ENCODE results near the gene USP16.
"Not testable (repeated sequence)": the region's sequence is repeated elsewhere in the genome, so short reads cannot be mapped to it uniquely, and the experiment has no call there.

The USP16 gene

DNA sequence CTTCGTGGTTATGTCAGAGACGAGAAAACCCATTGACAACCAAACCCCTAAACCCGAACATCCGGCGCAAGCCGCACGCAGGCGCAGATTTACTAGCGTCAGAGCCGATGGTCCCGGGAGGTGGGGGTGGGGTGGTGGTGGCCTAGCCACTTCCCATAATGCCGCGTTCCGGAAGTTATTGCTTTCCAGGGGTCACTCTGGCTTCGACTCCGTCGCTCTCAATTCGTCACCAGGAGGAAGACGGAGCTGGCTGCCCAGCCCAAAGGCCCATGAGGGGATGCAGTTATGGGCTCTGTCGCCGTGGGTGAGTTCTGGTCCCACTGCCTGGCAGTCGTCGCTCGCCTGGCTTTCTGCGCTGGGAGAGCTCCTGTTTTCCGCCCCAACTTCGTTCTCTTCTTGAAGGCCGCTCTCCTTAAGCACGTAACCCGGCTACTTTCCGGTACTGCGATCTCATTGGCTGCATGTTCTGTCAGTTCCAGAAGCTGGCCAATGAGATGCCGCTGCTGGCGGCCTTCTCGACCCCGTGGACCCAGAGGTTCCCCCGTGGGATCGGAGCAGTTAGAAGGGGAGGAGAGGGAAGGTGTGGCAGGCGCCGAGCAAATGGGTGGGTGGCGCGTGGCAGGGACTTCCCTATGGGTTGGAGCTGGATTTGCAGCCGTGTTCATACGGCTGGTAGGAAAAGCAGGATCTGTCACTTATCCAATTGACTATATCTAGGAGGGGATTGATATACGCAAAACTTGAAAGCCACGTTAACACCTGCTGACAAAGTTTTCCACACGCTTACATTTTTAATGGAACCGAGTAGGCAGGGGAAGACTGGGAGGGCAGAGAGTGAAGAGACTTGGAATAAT is at the start of gene USP16:
Gene USP16 (plus strand): TSS at position 195 of the 854 bp plus-strand sequence. CDS start 3,246 bp downstream, outside the sequence.
- DNase-seq = peak; percentile 91

DNA sequence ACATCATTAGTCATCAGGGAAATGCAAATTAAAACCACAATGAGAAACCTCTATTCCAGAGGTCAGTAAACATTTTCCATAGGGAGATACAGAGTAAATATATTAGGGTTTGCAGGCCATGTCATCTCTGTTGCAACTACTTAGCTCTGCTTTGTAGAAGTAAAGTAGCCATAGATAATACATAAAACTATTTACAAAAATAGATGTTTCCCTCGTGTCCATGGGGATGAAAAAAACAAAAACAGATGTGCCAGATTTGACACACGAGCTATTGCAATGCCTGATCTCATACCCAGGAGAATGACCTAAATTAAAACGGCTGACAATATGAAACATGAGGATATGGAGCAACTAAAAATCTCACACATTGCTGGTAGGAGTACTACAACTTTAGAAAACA is 49.1 kb upstream of the USP16 start:
- no peak for DNase-seq

DNA sequence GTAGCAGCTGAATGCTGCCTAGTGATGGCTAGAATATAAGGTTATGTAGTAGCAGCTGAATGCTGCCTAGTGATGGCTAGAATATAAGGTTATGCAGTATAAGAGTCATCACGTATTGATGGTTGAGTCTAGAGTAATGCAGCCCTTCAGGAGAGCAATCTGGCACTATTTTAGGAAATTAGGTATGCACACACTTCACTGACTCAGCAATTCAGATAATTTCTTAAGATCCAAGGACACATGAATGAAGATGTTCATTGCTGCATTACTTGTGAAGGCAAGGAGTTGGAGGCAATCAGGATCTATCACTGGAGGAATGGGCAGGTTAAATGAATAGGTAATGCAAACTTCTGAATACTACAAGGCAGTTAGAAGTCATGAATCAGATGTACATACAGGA is 45.4 kb upstream of the USP16 start:
- no peak for DNase-seq

DNA sequence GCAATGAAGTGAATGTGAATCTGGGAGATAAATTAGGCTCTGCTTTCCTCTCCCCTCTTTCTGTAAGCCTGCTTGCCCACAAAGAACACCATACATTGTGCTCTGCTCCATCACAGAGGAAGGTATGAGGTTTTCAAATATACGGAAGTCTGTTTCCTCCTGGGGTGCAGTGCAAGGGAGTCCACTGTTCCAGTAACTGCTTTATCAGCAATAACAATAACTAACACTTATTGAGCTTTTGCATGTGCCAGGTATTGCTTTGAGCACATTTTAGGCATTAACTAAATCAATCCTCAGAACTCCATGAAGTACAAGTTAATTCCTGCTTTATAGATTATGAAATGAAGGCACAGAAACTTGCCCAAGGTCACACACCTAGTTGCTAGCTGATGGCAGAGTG is 41.8 kb upstream of the USP16 start:
- DNase-seq = no peak

DNA sequence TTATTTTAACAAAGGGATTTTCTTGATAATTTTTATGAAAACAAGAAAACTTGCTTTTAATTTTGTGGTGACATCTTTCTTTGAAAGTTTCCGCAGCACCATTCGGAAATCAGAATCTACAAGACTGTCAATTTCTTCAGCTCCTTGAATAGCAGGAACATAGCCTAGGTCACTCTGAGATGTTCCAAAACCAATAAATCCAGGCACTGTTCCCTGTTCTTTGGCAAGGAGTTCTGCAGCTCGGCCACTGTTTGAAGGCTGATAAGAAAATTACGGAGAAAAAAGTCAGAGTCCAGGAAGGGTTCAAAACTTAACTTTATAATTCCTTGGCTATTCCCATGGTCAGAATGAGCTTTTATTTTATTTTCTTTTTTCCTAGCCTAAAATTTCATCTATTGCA is 37.8 kb upstream of the USP16 start:
- no peak for DNase-seq

DNA sequence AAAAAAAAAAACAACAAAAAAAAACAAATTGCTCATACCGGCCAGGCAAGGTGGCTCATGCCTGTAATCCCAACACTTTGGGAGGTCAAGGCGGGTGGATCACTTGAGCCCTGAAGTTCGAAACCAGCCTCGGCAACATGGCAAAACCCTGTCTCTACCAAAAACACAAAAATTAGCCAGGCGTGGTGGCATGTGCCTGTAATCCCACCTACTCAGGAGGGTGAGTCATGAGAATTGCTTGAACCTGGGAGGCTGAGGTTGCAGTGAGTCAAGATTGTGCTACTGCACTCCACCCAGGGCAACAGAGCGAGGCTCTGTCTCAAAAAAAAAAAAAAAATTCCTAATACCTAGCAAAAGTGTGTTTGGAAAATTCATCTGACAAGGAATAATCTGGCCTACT is 36.3 kb upstream of the USP16 start:
- peak; percentile 30 to 37 for DNase-seq

DNA sequence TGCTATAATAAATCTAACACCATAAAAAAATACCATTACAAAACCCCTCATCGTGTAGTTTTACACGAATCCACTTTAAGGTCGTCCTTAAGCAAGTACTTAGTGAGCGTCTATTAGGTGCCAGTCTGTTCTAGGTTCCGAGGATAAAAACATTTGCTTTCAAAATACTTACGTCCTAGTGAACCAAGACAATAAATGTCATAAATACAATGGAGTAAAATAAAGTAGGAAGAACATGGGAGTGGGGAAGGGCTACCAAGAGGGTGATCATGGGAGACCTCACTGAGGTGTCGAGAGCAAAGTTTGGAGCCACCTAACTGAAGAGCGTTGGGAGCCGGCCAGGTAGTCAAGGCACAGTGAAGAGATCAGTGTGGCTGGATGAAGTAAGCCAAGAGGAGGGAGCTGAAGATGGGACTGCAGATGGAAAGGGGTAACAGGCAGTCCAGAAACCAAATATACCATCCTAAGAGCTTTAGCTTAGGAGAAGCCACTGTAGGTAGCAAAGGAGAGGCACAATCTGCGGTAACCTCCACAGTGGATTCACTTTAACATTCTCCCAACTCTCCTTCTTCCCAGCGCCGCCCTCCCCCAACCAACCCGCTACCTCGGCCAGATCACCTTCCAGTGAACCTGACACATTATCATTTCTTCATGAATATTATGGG is 32.5 kb upstream of the USP16 start:
- no peak for DNase-seq

DNA sequence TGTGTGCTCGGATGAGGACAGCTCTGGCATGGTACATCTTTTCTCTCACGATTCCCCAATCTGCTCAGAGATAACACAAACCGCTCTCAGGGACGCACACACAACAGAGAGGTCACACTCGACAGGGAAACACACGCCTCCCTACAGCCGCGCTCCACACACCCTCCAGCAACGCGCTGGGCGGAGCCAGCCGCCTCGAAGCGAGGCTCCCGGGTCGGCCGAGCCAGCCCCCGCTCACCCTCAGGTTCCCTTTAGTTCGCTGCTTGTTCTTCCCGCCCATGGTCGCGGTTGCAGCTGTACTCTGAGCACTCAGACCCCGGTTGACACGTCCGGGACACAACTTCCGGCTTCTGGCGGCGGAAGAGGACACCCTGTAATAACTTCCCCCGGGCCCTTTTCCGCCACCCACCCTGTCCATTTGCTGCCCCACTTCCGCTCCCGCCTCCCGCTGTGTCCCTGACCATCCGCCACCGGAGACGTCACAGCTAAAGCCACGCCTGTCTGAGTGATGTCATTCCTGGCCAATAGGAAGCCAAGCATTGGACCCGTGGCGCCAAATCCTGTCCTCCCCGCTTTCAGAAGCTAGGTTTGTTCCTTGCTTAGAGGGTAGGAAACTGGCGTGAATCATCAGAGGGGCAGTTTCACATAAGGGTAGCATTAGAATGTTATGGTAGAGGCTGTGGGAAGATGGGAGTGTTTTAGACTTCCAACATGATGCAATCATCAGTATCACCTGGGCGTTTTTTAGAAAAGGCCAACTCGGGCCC is 31.8 kb upstream of the USP16 start, which contains the start of gene LTN1:
Gene LTN1 (minus strand): TSS at position 352 of the 767 bp plus-strand sequence. CDS start 72 bp downstream, at position 280.
- peak; percentile 99 for DNase-seq

DNA sequence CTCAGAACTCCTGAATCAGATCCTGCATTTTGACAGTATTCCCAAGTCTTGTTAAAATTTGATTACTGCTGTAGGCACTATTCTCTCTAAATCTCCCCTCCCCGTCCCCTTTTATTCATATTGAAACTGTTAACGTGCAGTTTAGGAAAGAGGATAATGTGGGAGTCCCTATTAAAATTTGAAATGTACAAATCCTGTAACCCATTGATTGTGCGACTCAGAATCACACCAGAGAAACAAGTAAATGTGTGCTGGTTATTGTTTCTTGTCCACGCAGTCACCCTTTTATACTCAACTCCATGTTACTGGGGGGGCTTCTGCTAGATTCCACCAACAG is 31.2 kb upstream of the USP16 start:
- no peak for DNase-seq

DNA sequence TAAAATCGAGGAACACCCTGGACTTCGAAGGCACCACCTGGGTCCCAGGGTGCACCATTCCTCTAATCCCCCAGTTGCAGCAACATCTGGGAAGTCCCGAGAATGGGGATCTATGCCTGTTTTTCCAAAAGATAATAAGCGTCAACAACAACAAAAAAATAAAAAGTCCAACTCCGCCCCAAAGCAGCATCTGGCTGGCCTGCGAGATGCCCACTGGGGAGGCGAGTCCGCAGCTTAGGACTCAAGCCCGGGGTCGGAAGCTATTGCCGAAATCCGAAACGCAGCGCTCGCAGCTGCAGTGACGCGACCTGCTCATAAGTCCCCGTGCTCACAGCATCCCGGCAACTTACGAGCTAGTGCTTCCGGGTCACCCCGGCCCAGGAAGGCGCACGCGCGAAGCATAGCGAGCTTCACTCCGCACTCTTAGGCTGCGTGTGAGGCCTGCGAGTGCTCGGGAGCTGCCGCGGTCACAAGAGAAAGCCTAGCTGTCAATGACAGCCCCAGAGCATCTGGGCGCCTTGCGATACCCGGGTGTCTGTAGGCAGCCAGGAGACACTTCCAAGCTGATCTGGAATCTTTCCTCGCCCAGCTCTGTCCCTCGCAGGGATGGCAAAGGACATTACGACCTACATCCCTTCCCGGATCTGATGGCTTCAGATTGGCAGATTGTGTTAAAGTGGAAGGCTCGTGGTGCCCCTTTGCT is 21.9 kb upstream of the USP16 start:
- peak; percentile 91 to 94 for DNase-seq

DNA sequence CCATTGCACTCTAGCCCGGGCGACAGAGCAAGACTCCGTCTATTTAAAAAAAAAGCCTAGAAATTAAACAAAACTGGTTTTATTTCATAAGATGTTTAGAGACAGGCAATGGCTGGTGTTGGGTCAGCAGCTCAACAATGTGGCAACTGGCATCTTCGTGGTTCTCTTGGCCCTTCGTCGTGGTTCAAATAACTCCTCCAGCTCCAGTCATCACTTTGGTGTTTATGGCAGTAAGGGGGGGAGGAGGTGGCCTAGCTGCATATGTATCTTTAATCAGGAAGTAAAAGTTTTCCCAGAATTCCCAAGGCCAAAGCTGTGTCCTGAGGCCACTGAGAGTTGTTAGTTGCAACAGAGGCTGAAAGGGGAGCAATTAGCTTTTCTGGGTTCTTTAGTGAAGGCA is 18.8 kb upstream of the USP16 start:
- no peak for DNase-seq

DNA sequence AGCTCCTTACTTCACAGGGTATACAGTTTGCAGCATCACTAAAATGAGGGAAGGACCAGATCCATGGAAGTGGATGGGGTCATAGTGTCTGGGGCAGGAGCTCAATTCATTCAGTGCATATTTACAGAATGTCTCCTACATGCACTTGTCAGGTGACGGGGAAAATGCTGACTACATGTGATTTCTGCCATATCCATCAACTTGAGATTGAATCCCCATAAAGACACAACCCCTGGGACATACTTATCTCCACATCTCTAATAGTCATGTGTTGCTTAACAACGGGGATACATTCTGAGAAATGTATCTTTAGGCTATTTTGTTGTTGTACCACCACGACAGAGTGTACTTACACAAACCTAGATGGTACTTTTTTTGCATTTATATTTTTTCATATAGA is 17.3 kb upstream of the USP16 start:
- DNase-seq = no peak

DNA sequence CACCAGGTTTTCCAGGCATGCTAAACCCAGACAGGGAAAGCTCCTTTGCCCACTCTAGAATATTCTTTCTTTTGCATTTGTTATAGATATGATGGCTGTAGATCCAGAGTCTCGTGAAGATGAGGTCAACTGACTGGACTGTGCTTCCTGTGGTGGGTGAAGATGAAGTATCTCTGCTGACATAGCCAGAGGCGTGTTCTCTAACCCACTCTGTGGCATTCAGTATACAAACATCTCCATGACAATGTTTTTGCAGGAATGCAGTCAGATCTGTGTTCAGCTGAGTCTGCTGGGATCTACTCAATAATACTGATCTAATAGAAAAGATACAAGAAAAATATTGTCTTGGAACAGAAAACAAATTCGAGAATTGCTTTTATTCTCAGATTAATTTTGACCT is 16.7 kb upstream of the USP16 start:
- DNase-seq = no peak

DNA sequence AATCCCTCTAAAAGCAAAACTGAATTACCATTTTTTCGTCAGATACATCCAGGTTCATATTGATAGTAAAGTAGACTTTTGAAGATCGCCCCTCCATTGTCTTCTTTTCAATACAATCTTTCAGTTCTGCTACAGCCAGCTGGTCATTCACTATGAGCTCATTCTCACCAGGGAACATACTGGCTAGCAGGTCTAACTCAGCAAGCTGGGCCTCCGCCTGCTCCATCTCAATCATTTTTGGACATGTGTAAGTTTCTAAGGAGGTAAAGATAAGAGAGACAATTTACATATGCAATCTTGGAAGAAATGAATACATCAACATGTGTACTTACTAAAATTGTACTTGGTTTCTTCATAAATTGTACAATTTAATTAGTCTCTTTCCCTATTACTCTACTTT is 16.1 kb upstream of the USP16 start:
- no peak for DNase-seq

DNA sequence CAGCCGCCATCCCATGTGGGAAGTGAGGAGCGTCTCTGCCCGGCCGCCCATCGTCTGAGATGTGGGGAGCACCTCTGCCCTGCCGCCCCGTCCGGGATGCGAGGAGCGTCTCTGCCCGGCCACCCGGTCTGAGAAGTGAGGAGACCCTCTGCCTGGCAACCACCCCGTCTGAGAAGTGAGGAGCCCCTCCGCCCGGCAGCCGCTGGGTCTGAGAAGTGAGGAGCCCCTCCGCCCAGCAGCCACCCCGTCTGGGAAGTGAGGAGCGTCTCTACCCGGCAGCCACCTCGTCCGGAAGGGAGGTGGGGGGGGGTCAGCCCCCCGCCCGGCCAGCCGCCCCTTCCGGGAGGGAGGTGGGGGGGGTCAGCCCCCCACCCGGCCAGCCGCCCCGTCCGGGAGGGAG is 13.2 kb upstream of the USP16 start:
- DNase-seq = not testable (repeated sequence)

DNA sequence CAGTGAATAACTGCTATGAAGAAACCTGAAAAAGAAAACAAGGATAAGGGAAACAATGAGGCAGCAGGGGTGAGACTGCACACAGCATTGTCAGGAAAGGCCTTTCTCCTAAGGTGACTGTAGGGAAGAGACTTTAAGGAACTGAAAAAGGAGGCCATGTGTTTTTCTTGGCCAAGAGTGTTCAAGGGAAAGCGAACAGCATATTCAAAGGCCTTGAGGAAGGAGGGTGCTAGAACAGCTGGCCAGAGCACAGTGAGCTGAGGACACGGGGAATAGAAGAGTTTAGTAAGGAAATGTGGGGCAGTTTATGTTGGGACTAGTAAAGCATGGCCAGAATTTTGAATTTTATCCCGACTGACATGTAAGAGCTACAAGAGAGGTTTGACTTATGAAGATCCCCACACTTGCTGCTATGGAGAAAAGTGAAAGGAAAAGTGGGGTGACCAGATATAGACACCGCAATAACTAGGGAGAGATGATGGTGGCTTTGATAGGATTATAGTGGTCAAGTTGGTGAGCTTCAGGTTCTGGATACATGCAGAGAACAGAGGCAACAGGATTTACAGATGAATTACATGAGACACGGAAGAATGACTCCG is 6.7 kb upstream of the USP16 start:
- DNase-seq = no peak

DNA sequence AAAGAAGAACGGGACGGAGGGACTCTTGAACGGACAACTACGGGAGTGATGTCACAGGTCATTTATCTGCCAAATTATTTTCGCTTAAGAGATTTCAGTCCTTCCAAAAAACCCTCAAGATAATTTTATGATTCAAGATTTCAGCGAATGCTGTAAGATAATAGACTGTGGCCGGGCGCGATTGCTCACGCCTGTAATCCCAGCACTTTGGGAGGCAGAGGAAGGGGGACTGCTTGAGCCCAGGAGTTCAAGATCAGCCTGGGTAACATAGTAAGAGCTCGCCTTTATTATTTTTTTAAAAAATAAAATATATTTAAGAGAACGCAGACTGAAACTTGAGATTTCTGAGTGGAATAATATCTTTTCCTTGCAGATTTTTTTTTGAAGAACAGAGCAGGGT is 5.9 kb upstream of the USP16 start:
- no peak for DNase-seq

DNA sequence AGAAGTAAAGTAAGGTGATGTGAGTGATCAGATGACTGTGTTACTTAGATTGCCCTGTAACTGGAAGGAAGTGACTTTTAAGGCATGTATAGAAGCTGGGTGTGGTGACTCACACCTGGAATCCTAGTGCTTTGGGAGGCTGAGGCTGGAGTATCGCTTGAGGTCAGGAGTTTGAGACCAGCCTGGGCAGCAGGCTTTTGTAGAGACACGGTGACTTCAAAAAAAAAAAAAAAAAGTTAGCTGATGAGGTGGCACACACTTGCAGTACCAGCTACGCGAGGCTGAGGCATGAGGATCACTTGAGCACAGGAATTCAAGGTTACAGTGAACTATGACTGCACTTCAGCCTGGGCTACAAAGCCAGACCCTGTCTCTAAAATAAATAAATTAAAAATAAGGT is 2.3 kb upstream of the USP16 start:
- DNase-seq = no peak

DNA sequence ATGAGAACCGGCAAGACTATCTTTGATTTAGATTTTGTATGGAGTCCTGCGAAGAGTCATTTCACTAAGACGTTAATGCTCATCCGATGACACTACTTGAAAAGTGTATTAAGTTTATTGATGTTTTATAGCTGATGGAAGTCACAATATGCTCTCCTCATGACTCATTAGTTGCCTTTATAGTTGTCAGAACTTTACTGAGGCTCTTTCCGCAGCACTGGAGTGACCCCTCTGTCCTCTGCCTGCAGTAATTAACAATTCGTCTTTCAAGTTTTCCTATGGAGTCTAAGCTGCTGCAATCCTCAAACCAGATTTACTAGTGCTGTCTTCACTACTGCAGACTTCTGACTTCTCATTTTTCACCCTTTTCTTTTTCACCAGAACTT is 853 bp downstream of the USP16 start:
- no peak for DNase-seq

DNA sequence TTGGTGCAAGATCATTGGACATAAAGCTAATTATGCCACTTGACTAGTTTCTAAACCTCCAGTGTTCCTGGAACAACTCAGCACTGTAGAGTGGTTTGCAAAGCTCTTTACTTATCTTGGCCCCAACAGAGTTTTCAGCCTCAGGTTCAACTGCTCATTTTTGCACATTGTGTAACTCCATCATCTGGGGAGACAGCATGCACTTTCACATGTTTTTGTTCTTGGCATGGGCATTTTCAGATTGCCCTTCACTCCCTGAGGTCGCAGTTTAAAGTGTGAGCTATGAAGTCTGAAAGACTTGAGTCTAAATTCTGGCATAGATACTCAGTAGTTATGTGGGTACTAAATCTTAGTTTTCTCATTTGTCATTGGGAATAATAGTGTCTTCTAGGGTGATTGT is 5.1 kb downstream of the USP16 start:
- DNase-seq = no peak

DNA sequence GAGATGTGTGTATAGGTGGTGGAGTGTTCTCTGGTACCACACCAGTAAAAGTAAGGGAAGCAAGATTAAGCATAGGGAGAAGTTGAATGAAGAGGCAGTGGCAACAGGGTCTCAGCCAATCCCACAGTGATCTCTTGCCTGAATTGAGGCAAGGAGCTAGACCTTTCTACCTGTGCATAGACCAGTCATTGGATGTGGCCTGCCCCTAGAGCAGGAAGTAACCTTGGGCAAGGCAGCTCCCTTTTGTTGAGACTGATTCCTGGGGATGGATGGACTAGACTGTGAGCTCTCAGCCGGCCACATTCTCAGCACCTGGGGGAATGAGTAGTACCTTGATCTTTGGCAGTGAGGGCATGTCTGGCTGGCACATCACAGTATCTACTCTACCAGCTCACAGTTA is 6.4 kb downstream of the USP16 start:
- DNase-seq = no peak

DNA sequence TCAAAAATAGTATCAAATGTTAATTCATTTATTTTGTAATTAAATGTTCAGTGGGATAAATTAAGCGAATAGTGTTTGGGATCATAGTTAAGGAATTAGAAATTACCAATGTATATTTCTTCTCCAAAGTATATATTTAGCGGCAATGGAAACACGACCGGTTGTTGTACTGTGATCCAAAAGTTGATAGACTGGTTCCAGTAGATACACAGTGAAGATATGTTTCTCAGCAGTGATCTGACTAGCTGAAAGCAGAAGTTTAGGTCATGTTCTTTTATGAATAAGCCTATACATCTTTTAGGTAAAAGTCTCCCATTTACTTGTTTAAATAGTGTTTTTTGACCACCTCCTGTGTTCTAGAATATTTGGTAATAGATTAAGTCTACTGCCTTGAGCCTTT is 8.8 kb downstream of the USP16 start:
- DNase-seq = no peak

DNA sequence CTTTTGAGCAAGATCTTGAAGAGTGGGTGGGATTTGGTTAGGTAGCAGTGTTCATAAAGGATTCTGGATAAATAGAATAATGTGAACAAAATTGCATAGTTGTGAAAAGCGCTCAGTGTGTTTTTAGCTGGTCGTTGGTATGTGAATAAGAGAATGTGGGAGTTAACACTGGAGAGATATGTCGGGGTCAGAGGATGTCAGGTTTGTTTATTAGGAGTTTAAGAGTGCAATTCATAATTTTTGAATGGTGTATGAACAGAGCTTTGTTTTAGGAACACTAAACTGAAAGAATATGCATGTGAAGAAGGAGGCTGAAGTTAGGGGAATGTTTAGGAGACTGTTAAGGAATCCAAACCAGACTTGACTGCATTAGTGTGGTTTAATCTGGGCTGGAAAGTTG is 9.4 kb downstream of the USP16 start:
- no peak for DNase-seq
